ENCODE measurements around the gene KDM4C.

GRCh38 chr9:6715755-6716643, 41.8 kb upstream of the KDM4C start:
- TF ChIP-seq CTCF (IDR thresholded peaks at IDR 0.05): no peak
- no peak for TF ChIP-seq POLR2AphosphoS5 (IDR thresholded peaks at IDR 0.05)
